ENCODE data around the gene ZNF587B. TPM values are rescaled to one million over a fixed set of nuclear protein-coding genes. Genes with fewer than 3 reads are reported as not detected.
A peak's percentile ranks its signal among the peaks of the same experiment; 100 is the strongest.

The ZNF587B gene
- total and polyA plus RNA-seq, 9 of the 15 experiments (the other 6 are each of a cell fraction or from before 2014, with no cell fraction given) = 7.4 to 37.5 (median 20.8) TPM

- TF ChIP-seq ELF4 (CRISPR knock-in tag; IDR thresholded peaks at IDR 0.05) = peak; percentile 69
- no peak for TF ChIP-seq NR2C2 (CRISPR knock-in tag; IDR thresholded peaks at IDR 0.05)
- TF ChIP-seq NR2C2 (tag; IDR thresholded peaks at IDR 0.05) = peak; percentile 90
- TF ChIP-seq ZNF324 (CRISPR knock-in tag; IDR thresholded peaks at IDR 0.05) = no peak
- TF ChIP-seq HNRNPLL (IDR thresholded peaks at IDR 0.05; ENCODE audit: low read depth, low read length, poor library complexity, severe bottlenecking) = peak; percentile 83
- peak; percentile 90 for TF ChIP-seq CREM (IDR thresholded peaks at IDR 0.05; ENCODE audit: low read depth)
- peak; percentile 92 for TF ChIP-seq ZNF143 (CRISPR knock-in tag; IDR thresholded peaks at IDR 0.05)
- TF ChIP-seq NR2C1 (IDR thresholded peaks at IDR 0.05) = peak; percentile 66; the same call in 1 of the 2 replicates
- TF ChIP-seq NR2C1 (tag; IDR thresholded peaks at IDR 0.05) = peak; percentile 78
- TF ChIP-seq NRF1 (conservative IDR thresholded peaks at IDR 0.05 in 1 of 2, IDR thresholded peaks at IDR 0.05 in 1 of 2) = peak; percentile 90 to 91
- TF ChIP-seq NFE2 (IDR thresholded peaks at IDR 0.05; ENCODE audit: low read depth) = 0 out of 2 replicates have a peak, but pooled peaks have one; percentile 1
- TF ChIP-seq ESRRA (IDR thresholded peaks at IDR 0.05; ENCODE audit: borderline replicate concordance, low read depth) = peak; percentile 52
- no peak for TF ChIP-seq ARNT (IDR thresholded peaks at IDR 0.05)
- TF ChIP-seq TCFL5 (CRISPR knock-in tag; conservative IDR thresholded peaks at IDR 0.05) = no peak
- peak; percentile 81 for TF ChIP-seq POLR2B (IDR thresholded peaks at IDR 0.05; ENCODE audit: low read depth, partially characterized antibody)
- peak; percentile 88 for TF ChIP-seq POLR2A (conservative IDR thresholded peaks at IDR 0.05)
- peak; percentile 81 to 89; a peak in 3 of 4 replicates for TF ChIP-seq SIX5 (IDR thresholded peaks at IDR 0.05; ENCODE audit: borderline replicate concordance in 1 of 2, insufficient read depth in 1 of 2, low read depth in 1 of 2, low read length in 2 of 2)
- peak; percentile 38; the same call in 1 of the 2 replicates for TF ChIP-seq PBX2 (CRISPR knock-in tag; IDR thresholded peaks at IDR 0.05; ENCODE audit: low read depth)
- peak; percentile 99 for TF ChIP-seq PBX2 (tag; conservative IDR thresholded peaks at IDR 0.05; ENCODE audit: low read depth)
- peak; percentile 71; the same call in 1 of the 2 replicates for TF ChIP-seq POLR2AphosphoS2 (IDR thresholded peaks at IDR 0.05; ENCODE audit: low read length)
- TF ChIP-seq ZBTB26 (CRISPR knock-in tag; IDR thresholded peaks at IDR 0.05) = 0 out of 2 replicates have a peak, but pooled peaks have one; percentile 24
- no peak for TF ChIP-seq ZSCAN29 (IDR thresholded peaks at IDR 0.05)
- peak; percentile 38; the same call in 1 of the 2 replicates for TF ChIP-seq C11orf30 (IDR thresholded peaks at IDR 0.05; ENCODE audit: low read depth)
- peak; percentile 72 for TF ChIP-seq SP2 (IDR thresholded peaks at IDR 0.05; ENCODE audit: extremely low read depth, low read depth, low read length, poor library complexity, severe bottlenecking)
Observed at GRCh38 chr19:57814505-57815246, 15.4 kb upstream of the ZNF587B start, which contains the start of gene ZNF552 (continued).
